ENCODE data around the gene SHISAL2B.
"Not testable (repeated sequence)": the region's sequence is repeated elsewhere in the genome, so short reads cannot be mapped to it uniquely, and the experiment has no call there.

Gene SHISAL2B

DNA sequence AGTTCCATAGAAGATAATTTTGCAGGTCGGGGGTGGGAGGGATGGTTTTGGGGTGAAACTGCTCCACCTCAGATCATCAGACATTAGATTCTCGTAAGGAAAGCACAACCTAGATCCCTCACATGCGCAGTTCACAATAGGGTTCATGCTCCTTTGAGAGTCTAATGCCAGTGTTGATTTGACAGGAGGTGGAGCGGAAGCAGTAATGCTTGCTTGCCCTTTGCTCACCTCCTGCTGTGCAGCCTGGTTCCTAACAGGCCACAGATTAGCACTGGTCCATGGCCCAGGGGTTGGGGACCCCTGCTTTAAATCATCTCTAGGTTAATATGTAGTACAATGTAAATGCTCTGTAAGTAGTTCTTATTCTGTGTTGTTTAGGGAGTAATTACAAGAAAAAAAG lies 10.5 kb downstream of the SHISAL2B start:
- no peak for DNase-seq (ENCODE audit: low spot score)

DNA sequence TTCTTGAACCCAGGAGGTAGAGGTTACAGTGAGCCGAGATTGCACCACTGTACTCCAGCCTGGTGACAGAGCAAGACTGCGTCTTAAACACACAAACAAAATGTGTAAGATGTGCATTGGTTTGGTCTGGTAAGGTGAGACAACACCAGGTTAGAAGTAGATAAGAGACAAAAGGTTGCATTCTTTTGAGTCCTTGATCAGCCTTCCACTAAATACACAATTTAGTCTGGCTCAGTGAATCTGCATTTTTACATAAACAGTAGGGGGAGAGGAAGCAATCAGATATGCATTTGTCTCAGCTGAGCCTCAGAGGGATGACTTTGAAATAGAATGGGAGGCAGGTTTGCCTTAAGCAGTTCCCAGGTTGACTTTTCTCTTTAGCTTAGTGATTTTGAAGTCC lies 15.8 kb downstream of the SHISAL2B start:
- not testable (repeated sequence) for DNase-seq (ENCODE audit: low spot score)

DNA sequence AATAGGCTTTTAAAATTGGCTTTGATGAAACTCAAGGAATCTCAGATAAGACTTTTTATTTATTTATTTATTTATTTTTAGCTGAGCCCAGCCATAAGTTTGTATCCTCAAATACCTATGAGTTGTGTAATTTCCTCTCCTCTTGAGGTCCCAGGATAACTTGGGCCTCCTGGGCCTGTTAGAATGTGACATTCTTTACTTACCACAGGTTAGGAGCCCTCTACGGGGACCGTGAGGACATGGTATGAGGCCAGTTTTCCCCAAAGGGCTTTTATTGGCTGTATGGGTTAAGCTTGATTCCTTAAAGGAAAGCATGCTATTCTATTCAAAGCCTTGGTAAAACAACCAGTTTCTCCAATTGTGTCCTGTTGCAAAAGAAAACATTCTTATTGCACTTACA lies 16.9 kb downstream of the SHISAL2B start:
- no peak for DNase-seq (ENCODE audit: low spot score)

DNA sequence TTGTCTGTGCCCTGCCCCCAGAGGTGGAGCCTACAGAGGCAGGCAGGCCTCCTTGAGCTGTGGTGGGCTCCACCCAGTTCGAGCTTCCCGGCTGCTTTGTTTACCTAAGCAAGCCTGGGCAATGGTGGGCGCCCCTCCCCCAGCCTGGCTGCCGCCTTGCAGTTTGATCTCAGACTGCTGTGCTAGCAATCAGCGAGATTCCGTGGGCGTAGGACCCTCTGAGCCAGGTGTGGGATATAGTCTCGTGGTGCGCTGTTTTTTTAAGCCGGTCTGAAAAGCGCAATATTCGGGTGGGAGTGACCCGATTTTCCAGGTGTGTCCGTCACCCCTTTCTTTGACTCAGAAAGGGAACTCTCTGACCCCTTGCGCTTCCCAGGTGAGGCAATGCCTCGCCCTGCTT lies 24.2 kb downstream of the SHISAL2B start:
- not testable (repeated sequence) for DNase-seq (ENCODE audit: low spot score)

DNA sequence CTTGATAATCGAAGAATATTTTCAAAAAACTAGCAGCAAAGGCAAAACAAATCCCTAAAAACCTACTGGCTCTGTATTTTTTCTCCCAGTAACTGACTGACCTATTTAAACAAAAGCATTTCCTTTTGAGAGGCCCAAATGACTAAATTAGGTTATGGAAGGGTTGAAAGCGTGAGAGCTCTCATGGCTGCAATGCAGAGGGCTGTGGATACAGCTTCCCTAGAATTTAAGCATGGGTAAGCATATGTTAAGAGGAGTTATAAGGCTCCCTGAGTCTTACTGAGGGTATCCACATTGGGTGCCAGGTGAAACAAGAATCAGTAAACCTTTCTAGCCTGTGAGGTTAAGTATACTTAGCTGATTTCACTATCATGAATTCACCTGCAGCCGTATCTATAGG lies 32.3 kb downstream of the SHISAL2B start:
- DNase-seq (ENCODE audit: low spot score): no peak

DNA sequence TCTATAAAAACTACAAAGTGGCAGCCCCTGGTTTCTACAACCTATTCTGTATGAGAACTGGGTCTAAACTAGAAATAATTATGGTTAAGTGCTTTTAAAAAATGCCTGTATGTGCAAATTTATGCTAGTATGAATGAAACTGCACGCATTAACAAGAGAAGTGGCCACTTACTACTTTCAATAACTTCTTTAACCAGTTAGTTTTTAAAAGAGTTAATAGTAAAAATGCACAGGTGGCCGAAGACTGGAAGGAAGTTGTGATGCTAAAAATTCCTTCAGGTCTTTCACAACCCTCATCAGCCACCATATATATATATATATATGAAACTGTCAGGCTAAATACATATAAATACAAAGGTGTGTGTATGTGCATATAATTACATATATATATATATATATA lies 36.8 kb downstream of the SHISAL2B start:
- DNase-seq (ENCODE audit: low spot score): no peak

DNA sequence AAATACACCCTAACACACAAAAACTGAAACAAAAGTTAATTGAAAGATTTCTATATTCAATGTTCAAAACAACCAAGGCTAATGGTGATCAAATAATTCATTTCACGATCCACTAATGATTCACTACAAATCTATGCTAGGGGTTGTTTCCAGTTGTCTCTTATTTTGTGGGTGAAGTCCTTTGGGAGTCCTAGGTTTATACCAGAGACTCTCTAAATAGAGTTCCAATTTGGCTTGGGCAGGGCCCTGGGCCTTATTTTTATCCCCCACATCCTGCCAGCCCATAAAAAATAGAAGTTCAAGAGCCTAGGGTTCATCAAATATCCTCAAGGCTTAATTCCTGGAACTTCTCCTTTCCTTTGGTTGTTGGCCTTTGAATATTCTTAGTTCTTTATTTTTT lies 52.1 kb downstream of the SHISAL2B start:
- DNase-seq (ENCODE audit: low spot score): no peak

DNA sequence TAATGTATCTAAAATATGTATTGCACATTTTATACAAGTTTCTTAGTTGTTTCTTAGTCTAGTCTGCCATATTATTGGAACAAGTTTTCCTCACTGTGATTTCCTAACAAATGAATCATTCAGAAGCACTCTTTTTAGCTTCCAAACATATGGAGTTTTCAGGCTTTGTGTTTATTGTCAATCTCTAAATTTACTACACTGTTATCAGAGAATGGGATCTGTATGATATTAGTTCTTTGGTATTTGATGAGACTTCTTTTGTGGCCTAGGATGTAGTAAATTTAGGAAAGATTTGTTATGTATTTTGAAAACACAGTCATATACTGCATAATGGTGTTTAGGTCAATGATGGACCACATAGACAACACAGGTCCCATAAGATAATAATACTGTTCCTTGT lies 52.5 kb downstream of the SHISAL2B start:
- DNase-seq (ENCODE audit: low spot score): no peak

DNA sequence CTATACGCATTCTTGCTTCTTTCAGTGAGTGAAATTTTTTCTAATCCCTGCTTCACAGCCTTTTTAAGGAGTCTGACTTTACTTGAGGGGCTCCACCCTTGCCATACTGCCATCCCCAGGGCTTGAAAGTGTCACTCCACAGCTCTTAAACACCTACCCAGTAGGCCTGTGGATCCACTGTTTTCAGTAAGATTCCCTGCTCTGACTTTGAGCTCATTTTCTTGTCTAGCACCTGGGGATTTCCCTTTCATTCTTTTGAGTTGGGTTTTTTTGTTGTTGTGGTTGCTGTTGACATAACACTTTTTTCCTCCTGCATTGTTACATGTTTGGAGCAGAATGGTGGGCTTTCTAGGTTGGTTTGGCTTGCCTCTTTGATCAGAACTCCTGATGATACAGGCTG lies 54.6 kb downstream of the SHISAL2B start:
- no peak for DNase-seq (ENCODE audit: low spot score)

DNA sequence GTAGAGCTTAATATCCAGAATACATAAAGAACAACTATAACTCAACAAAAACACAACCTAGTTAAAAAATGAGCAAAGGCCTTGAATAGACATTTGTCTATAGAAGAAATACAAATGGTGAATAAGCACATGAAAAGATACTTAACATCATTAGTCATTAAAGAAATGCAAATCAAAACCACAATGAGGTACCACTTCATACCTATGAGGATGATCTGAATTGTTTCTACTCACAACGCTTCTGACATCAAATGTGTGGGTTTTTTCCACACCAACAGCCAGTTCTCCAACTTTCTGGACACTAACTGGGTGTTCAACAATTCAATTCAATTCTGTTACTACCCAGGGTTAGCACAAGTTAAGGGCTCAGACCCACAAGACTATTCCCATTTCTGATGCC lies 56.1 kb downstream of the SHISAL2B start:
- DNase-seq (ENCODE audit: low spot score): no peak

DNA sequence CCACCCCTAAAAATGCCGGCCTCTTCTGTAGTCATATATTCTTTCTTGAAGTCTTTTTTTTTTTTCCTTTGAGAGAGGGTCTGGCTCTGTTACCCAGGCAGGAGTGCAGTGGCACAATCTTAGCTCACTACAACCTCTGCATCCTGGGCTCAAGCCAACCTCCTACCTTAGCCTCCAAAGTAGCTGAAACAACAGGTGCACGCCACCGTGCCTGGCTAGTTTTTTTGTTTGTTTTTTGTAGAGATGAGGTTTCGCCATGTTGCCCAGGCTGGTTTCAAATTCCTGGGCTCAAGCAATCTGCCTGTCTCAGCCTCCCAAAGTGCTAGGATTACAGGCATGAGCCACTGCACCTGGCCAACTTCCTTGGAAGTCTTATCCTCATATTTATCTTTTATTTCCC lies 59.1 kb downstream of the SHISAL2B start:
- DNase-seq (ENCODE audit: low spot score): no peak

DNA sequence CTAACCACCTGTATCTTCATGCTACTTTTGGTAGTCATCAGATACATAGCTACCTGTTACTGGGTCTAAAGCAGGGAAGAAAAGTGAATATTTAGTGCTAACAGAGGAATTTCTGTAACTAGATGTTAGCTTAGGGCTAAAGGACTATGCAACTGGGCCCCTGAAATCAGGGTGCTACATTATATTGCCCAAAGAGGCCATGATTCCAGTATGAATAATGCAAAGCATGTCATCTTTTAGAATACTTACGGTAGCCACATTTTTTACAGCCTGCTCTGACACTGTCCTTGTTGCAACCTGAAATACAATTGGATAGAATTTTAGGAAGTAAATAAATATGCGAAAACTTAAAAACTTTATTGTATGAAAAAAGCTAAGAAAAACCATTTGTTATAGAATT lies 63.8 kb downstream of the SHISAL2B start:
- no peak for DNase-seq (ENCODE audit: low spot score)

DNA sequence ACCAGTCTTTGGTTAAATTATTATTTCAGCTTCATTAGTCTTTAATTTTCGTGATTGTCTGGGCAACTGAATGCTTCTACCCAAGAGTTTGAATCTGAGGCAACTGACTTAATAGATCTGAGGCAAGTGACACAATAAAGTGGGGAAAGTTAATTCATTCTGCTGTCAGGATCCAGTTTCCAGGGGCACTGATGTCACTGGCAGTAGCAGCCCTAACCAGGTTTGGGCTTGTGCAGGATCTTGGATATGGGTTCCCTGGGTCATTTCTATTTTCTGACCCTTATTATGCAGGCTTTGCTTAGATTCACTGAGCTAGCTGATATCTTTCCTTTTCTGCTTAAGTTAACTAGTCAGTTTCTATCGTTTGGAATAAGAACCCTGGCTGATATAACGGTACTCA lies 68.6 kb downstream of the SHISAL2B start:
- no peak for DNase-seq (ENCODE audit: low spot score)

DNA sequence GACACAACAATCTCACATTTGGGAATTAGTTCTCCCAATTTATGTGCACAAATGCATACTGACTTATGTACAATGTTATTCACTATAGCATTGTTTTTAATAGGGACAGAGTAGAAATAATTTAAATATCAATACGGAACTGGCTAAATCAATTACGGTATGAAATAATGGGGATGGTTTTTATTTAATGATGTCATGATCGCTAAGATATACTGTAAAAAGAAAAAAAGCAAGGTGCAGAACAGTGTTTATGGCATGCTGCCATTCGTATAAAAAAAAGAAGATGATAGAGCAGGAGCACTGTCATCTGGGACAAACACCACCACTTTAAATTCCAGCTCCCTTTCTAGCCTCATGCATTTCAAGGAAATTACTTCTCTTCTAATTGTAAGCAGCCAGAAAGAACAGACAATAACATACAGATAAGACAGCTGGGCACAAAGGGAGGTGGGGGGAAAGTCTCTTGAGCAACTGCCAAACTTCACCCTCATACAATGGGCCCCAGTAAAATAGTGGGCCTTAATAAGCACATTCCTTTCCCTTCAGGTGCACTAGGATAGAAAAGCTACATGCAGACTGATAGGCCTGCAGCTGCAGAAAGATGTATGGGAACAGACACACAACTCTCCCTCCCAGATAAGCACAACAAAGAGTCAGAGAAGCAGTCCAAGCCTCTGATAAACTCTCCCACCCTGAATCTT lies 69.8 kb downstream of the SHISAL2B start:
- DNase-seq (ENCODE audit: low spot score): no peak

DNA sequence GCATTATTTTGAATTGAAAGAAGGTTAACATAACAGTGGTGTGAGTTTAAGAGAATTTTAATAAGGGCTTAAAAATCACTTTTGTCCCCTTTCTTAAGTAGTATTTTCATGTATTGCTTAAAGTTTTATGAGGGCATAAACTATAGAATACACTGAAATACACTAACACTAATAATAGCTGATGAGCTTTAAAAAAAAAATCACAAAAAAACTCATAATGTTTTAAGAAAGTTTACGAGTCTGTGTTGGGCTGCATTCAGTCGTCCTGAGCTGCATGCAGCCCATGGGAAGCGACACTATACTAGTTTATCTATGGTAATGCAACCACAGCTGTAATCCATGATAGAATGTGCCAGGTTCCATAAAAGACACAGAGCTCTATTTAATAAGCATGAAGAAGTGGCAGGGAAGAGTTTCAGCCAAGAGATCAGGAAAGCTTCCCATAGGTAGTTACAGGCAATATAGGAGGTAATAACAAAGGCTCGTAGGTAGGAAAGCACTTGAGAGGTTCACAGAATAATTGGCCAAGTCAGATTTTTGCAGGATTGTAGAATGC lies 73.7 kb downstream of the SHISAL2B start:
- DNase-seq (ENCODE audit: low spot score): no peak

DNA sequence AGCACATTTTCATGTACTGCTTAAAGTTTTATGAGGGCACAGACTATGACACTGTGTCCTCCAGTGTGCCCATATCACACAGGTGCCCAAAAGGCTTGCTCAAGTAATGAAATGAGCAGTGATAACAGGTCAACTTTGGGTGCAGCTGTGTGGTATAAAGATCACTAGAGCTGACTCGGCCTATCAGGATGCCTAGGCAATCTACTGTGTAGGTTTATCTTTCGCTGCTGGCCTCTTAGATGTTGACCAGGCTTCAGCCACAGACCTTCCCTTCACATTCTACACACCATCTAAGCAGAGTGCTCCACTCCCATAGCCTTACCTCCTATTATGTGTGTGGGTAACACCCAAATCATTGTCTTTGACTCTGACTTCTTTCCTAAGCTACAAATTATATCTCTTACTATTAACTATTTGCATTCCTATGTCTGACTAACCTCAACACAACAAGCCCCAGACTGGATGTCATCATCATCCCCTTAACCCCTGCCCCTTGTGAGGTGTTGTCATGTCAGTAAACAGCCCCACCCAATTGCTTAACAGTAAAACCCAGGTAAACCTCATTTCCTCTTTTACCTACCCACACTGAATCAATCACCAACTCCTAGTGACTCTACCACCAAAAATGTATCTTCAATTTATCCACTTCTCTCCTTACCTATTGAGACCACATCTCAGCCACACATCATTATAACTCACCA lies 75.7 kb downstream of the SHISAL2B start:
- DNase-seq (ENCODE audit: low spot score): no peak

DNA sequence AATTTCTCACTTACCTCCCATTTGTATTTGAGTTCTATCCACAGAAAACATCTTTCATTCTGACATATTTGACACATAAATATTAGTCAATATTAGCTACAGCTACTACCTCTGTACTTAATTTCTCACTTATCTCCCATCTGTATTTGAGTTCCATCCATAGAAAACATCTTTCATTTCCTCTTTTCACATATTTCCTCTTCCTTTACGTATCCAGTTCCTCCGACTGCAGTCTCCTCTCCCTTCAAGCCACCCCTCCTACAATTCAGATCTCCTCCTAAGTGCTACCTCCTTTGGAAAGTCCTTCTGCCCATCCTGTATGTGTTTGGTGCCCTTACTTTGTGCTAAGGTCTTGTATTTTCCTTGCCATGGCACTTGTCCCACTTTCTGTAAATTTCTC lies 76.6 kb downstream of the SHISAL2B start:
- no peak for DNase-seq (ENCODE audit: low spot score)

All from germinal center (tissue), 1 donor.